ENCODE measurements around the gene TK1.
"Not testable (repeated sequence)": the region's sequence is repeated elsewhere in the genome, so short reads cannot be mapped to it uniquely, and the experiment has no call there.

Gene TK1

GRCh38 chr17:78183916-78184315, 2.9 kb downstream of the TK1 start:
- no peak for TF ChIP-seq JUND (IDR thresholded peaks at IDR 0.05; ENCODE audit: low read depth)
- DNase-seq (ENCODE audit: low read depth in 1 of 2, low spot score in 1 of 2) = no peak
- in situ Hi-C loops (cut with HindIII; ENCODE audit: low pct_unique_long_range_greater_than_20kb, low sequenced_read_pairs) = no loop called here

- in situ Hi-C loops (cut with HindIII; ENCODE audit: low pct_unique_long_range_greater_than_20kb, low sequenced_read_pairs) = no loop called here
- TF ChIP-seq JUND (IDR thresholded peaks at IDR 0.05; ENCODE audit: low read depth) = no peak
- DNase-seq (ENCODE audit: low read depth in 1 of 2, low spot score in 1 of 2) = no peak
Observed at GRCh38 chr17:78182504-78182903, 4.3 kb downstream of the TK1 start.

GRCh38 chr17:78180508-78180907, 6.3 kb downstream of the TK1 start:
- no peak for DNase-seq (ENCODE audit: low read depth in 1 of 2, low spot score in 1 of 2)
- no peak for TF ChIP-seq JUND (IDR thresholded peaks at IDR 0.05; ENCODE audit: low read depth)
- in situ Hi-C loops (cut with HindIII; ENCODE audit: low pct_unique_long_range_greater_than_20kb, low sequenced_read_pairs) = no loop called here

- no peak for TF ChIP-seq JUND (IDR thresholded peaks at IDR 0.05; ENCODE audit: low read depth)
- DNase-seq (ENCODE audit: low read depth in 1 of 2, low spot score in 1 of 2) = no peak
- in situ Hi-C loops (cut with HindIII; ENCODE audit: low pct_unique_long_range_greater_than_20kb, low sequenced_read_pairs) = no loop called here
Observed at GRCh38 chr17:78180083-78180482, 6.8 kb downstream of the TK1 start.

- in situ Hi-C loops (cut with HindIII; ENCODE audit: low pct_unique_long_range_greater_than_20kb, low sequenced_read_pairs) = no loop called here
- DNase-seq (ENCODE audit: low read depth in 1 of 2, low spot score in 1 of 2) = peak in 1 of 2 experiments; percentile 31
- no peak for TF ChIP-seq JUND (IDR thresholded peaks at IDR 0.05; ENCODE audit: low read depth)
Observed at GRCh38 chr17:78179372-78179771, 7.5 kb downstream of the TK1 start.

GRCh38 chr17:78176548-78177025, 10.3 kb downstream of the TK1 start:
- in situ Hi-C loops (cut with HindIII; ENCODE audit: low pct_unique_long_range_greater_than_20kb, low sequenced_read_pairs) = no loop called here
- peak; percentile 60 to 82 for DNase-seq (ENCODE audit: low read depth in 1 of 2, low spot score in 1 of 2)
- no peak for TF ChIP-seq JUND (IDR thresholded peaks at IDR 0.05; ENCODE audit: low read depth)

- no peak for TF ChIP-seq JUND (IDR thresholded peaks at IDR 0.05; ENCODE audit: low read depth)
- no peak for DNase-seq (ENCODE audit: low read depth in 1 of 2, low spot score in 1 of 2)
- in situ Hi-C loops (cut with HindIII; ENCODE audit: low pct_unique_long_range_greater_than_20kb, low sequenced_read_pairs) = no loop called here
Observed at GRCh38 chr17:78175643-78175981, 11.2 kb downstream of the TK1 start.

- DNase-seq (ENCODE audit: low read depth in 1 of 2, low spot score in 1 of 2) = peak in 1 of 2 experiments; percentile 59
Observed at GRCh38 chr17:78174870-78175642, 11.8 kb downstream of the TK1 start.

GRCh38 chr17:78174346-78174869, 12.4 kb downstream of the TK1 start:
- DNase-seq (ENCODE audit: low read depth in 1 of 2, low spot score in 1 of 2) = peak; percentile 76 to 87
- TF ChIP-seq JUND (IDR thresholded peaks at IDR 0.05; ENCODE audit: low read depth) = no peak
- in situ Hi-C loops (cut with HindIII; ENCODE audit: low pct_unique_long_range_greater_than_20kb, low sequenced_read_pairs) = no loop called here

More at GRCh38 chr17:78174870-78175642, 11.8 kb downstream of the TK1 start:
- in situ Hi-C loops (cut with HindIII; ENCODE audit: low pct_unique_long_range_greater_than_20kb, low sequenced_read_pairs) = no loop called here
- no peak for TF ChIP-seq JUND (IDR thresholded peaks at IDR 0.05; ENCODE audit: low read depth)

- in situ Hi-C loops (cut with HindIII; ENCODE audit: low pct_unique_long_range_greater_than_20kb, low sequenced_read_pairs) = no loop called here
- TF ChIP-seq JUND (IDR thresholded peaks at IDR 0.05; ENCODE audit: low read depth) = no peak
- DNase-seq (ENCODE audit: low read depth in 1 of 2, low spot score in 1 of 2) = peak in 1 of 2 experiments; percentile 34
Observed at GRCh38 chr17:78173097-78173715, 13.6 kb downstream of the TK1 start.

GRCh38 chr17:78172249-78173051, 14.4 kb downstream of the TK1 start:
- DNase-seq (ENCODE audit: low read depth in 1 of 2, low spot score in 1 of 2) = peak in 1 of 2 experiments; percentile 36
- in situ Hi-C loops (cut with HindIII; ENCODE audit: low pct_unique_long_range_greater_than_20kb, low sequenced_read_pairs) = no loop called here
- TF ChIP-seq JUND (IDR thresholded peaks at IDR 0.05; ENCODE audit: low read depth) = no peak

GRCh38 chr17:78171591-78172248, 15.1 kb downstream of the TK1 start:
- DNase-seq (ENCODE audit: low read depth in 1 of 2, low spot score in 1 of 2); in situ Hi-C loops (cut with HindIII; ENCODE audit: low pct_unique_long_range_greater_than_20kb, low sequenced_read_pairs): not testable (repeated sequence)
